Colonic mucosa (tissue), 4 donors: Measurements from ENCODE around the gene CPXM2. TPM values are rescaled to one million over a fixed set of nuclear protein-coding genes. Genes with fewer than 3 reads are reported as not detected.

ENCODE experiments used
- DNase-seq: peaks from one replicate; pipeline ENCODE4 v3.0.0-alpha.2; 2020
- H3K27ac ChIP-seq: fragments of 200-600 bp; one replicate; pipeline ENCODE4 v1.8.0; 2021
- H3K27me3 ChIP-seq: fragments of 200-600 bp; one replicate; pipeline ENCODE4 v1.8.0; 2021
- H3K36me3 ChIP-seq: fragments of 200-600 bp; one replicate; pipeline ENCODE4 v1.8.0; 2021
- H3K4me1 ChIP-seq: fragments of 200-600 bp; one replicate; pipeline ENCODE4 v1.8.0; 2021; ENCODE audit warnings: mild to moderate bottlenecking
- H3K4me3 ChIP-seq: fragments of 200-600 bp; one replicate; pipeline ENCODE4 v1.8.0; 2021
- H3K9ac ChIP-seq, 2 donors: one replicate each; pipeline ENCODE4 v1.7.0; 2013; ENCODE audit warnings: control low read depth in 2 of 2, low read depth in 2 of 2, low read length in 2 of 2
- H3K9me3 ChIP-seq: fragments of 200-600 bp; one replicate; pipeline ENCODE4 v1.8.0; 2021
- intact Hi-C: fragments of 100-400 bp; cut with DNase I; formaldehyde crosslinking; loops from one replicate; pipeline ENCODE4 v1.14.1; 2022
- total RNA-seq, 2 donors: library from RNA; stranded (reverse); fragmentation: NEBNext Ultra II Directional in 1 of 2; extraction: Animal tissue kit (Norgen Biotek cat#: 25700) in 1 of 2; gene quantifications; one replicate each; pipeline ENCODE4 v1.2.1, GENCODE V29; 2021
- TF ChIP-seq, protein P1 (sequence below): fragments of 200-600 bp; IDR thresholded peaks from one replicate; pipeline ENCODE4 v1.8.0; 2022; ENCODE audit warnings: antibody characterized with exemption, mild to moderate bottlenecking
- donor health status: healthy.
- donor health status: DM: no; HTN: no; CAD: no.
- donor health status: DM: no; HTN: no; CAD: no.

The CPXM2 gene
- total RNA-seq, 2 donors from 2014 or later = 5.8 to 12.9 TPM

- TF ChIP-seq, protein P1, sequence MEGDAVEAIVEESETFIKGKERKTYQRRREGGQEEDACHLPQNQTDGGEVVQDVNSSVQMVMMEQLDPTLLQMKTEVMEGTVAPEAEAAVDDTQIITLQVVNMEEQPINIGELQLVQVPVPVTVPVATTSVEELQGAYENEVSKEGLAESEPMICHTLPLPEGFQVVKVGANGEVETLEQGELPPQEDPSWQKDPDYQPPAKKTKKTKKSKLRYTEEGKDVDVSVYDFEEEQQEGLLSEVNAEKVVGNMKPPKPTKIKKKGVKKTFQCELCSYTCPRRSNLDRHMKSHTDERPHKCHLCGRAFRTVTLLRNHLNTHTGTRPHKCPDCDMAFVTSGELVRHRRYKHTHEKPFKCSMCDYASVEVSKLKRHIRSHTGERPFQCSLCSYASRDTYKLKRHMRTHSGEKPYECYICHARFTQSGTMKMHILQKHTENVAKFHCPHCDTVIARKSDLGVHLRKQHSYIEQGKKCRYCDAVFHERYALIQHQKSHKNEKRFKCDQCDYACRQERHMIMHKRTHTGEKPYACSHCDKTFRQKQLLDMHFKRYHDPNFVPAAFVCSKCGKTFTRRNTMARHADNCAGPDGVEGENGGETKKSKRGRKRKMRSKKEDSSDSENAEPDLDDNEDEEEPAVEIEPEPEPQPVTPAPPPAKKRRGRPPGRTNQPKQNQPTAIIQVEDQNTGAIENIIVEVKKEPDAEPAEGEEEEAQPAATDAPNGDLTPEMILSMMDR = no peak
Measured at GRCh38 chr10:123863721-123864482, 27.7 kb downstream of the CPXM2 start.

GRCh38 chr10:123863183-123863575 is 28.4 kb downstream of the CPXM2 start:
- Histone ChIP-seq H3K36me3 (no peaks in the 10 kb centered on the region), H3K9ac (no peak overlapping the region), H3K9me3 (no peaks in the 10 kb centered on the region), H3K27ac (no peak overlapping the region), H3K4me1 (no peaks in the 10 kb centered on the region), H3K27me3 (no peaks in the 10 kb centered on the region), H3K4me3 (no peak overlapping the region)
- TF ChIP-seq, protein P1 = no peak
- DNase-seq = no peak
- intact Hi-C loops = no loop called here

More at GRCh38 chr10:123863721-123864482, 27.7 kb downstream of the CPXM2 start:
- Histone ChIP-seq H3K9ac (no peak overlapping the region), H3K9me3 (no peaks in the 10 kb centered on the region), H3K27ac (no peak overlapping the region), H3K36me3 (no peaks in the 10 kb centered on the region), H3K4me3 (no peak overlapping the region), H3K4me1 (no peaks in the 10 kb centered on the region), H3K27me3 (no peaks in the 10 kb centered on the region)
- DNase-seq = no peak
- intact Hi-C loops = no loop called here

DNA sequence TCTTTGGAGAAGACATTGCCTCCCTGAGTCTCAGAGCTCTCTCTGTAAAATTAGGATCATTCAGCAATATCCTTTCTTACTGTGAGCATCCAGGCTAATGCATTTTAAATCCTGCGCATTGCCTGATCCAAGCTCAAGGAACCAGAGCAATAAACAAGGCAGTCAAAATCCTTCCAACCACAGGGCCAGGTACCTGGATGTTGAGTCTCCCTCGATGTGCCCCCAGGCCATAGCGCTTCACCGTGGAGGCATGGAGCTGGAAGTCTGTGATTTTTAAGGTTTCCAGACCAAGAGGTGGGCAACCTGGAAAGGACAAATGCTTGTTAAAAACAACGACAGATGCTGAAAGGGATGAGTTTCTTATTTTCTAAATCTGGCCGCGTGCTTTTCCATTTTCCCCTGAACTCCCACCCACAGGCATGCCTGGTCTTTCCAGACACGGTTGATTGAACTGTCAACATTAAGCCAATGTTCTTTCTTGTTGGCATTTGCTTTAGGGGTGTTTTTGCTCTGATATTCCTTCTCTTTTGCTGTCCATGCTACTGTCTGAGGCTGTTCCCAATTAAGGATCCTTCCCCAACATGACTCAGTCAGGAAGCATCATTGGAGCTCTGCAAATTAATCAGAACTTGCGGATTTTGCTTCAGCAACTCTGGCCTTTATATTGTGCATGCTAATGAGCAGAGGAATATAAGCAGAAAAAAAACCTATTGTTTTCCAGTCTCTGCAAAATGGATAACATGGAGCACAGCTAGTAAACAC is 29.0 kb downstream of the CPXM2 start:
- Histone ChIP-seq H3K4me3 (no peak overlapping the region), H3K9me3 (no peaks in the 10 kb centered on the region), H3K27me3 (no peaks in the 10 kb centered on the region), H3K27ac (no peak overlapping the region), H3K9ac (no peak overlapping the region), H3K36me3 (no peaks in the 10 kb centered on the region), H3K4me1 (no peaks in the 10 kb centered on the region)
- DNase-seq = no peak
- TF ChIP-seq, protein P1 = no peak
- intact Hi-C loops = no loop called here

DNA sequence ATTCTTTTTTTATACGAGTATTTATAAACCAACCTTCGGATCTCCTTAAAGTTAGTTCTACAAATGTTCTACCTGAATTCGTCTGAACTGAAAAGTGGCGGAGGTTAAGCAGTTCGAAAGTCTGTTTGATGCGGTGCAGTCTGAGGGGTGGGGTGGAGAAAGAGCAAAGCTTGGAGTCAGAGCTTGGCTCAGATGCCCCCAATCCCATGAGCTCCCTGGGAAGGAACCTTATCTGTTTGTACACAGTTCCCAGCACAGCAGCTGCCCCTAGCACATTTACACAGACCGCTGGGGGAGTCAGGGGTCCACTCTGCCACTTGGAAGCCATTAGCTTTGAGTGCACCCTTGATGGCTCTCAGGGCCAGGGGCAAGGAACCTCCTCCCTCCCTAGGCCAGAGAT is 30.8 kb downstream of the CPXM2 start:
- H3K27ac ChIP-seq = no peak overlapping the region
- DNase-seq = no peak
- H3K36me3 ChIP-seq = no peaks in the 10 kb centered on the region
- H3K4me3 ChIP-seq = no peak overlapping the region
- H3K9me3 ChIP-seq = no peaks in the 10 kb centered on the region
- no peak overlapping the region for H3K9ac ChIP-seq
- no peaks in the 10 kb centered on the region for H3K27me3 ChIP-seq
- TF ChIP-seq, protein P1 = no peak
- intact Hi-C loops = no loop called here
- H3K4me1 ChIP-seq = no peaks in the 10 kb centered on the region

DNA sequence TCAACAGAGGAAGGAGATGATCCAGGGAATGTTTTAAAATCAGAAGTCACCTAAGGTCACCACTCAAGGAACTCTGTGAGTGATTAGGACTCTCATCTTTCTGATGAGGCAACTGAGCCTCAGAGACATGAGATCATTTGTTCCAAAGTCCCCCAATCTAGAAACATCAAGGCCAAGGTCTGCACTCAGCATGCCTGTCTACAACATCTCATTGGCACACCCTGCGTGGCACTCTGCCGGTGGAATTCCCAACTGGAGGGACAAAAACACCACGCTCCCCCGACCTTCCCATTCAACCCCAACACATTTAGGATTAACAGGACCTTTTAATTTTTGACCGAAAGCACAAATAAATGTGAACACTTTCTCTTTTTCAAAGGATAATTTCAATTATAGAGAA is 31.4 kb downstream of the CPXM2 start:
- no peak overlapping the region for H3K9ac ChIP-seq
- no peaks in the 10 kb centered on the region for H3K4me1 ChIP-seq
- intact Hi-C loops = no loop called here

More for the DNA sequence above, 31.4 kb downstream of the CPXM2 start:
- H3K27ac ChIP-seq = no peak overlapping the region
- H3K27me3 ChIP-seq = no peaks in the 10 kb centered on the region
- H3K36me3 ChIP-seq = no peaks in the 10 kb centered on the region
- TF ChIP-seq, protein P1 = no peak
- DNase-seq = no peak
- H3K9me3 ChIP-seq = no peaks in the 10 kb centered on the region
- H3K4me3 ChIP-seq = no peak overlapping the region
